AG04450 (cell line): ENCODE measurements around the gene SH3PXD2B. TPM values are rescaled to one million over a fixed set of nuclear protein-coding genes. Genes with fewer than 3 reads are reported as not detected.

Source experiments
- CTCF ChIA-PET: fragments of 300-600, 350-600 bp; formaldehyde crosslinking; extraction: SDS; loops from one replicate; lab custom pipeline; 2022; ENCODE audit warnings: antibody characterized with exemption, inconsistent platforms; lab: Charles Lee
- POLR2A ChIA-PET: fragments of 350-600 bp; formaldehyde crosslinking; extraction: SDS; loops from one replicate; lab custom pipeline; 2021; ENCODE audit warnings: antibody characterized with exemption, inconsistent platforms; lab: Yijun Ruan, JAX
- DNase-seq: peaks from one replicate; pipeline ENCODE4 v3.0.0-alpha.2; 2011; ENCODE audit warnings: low read depth, low spot score
- H3K27ac ChIP-seq: one replicate; pipeline ENCODE4 v1.5.1; 2012; ENCODE audit warnings: low read depth, low read length, control low read depth
- H3K27me3 ChIP-seq: one replicate; pipeline ENCODE4 v1.6.0; 2012; ENCODE audit warnings: low read length; ENCODE audit not compliant: control insufficient read depth, insufficient read depth
- H3K4me3 ChIP-seq: 2 replicates; pipeline ENCODE4 v1.5.1; 2011; ENCODE audit warnings: mild to moderate bottlenecking, low read depth, low read length, control low read depth
- H3K9me3 ChIP-seq: 2 replicates; pipeline ENCODE4 v1.5.1; 2012; ENCODE audit warnings: low read length; ENCODE audit not compliant: control insufficient read depth, insufficient read depth
- polyA plus RNA-seq: library from polyadenylated mRNA; depleted of rRNA; stranded (reverse); fragments of >200 nt; gene quantifications from 2 replicates; pipeline ENCODE4 v1.2.3, GENCODE V29; 2011
- TF ChIP-seq, protein P1 (sequence below): IDR thresholded peaks from 2 replicates; pipeline ENCODE4 v1.5.1; 2011; ENCODE audit warnings: low read depth, low read length, control low read depth, inconsistent platforms

SH3PXD2B gene
- polyA plus RNA-seq, 1 experiment = 39.1 TPM

DNA sequence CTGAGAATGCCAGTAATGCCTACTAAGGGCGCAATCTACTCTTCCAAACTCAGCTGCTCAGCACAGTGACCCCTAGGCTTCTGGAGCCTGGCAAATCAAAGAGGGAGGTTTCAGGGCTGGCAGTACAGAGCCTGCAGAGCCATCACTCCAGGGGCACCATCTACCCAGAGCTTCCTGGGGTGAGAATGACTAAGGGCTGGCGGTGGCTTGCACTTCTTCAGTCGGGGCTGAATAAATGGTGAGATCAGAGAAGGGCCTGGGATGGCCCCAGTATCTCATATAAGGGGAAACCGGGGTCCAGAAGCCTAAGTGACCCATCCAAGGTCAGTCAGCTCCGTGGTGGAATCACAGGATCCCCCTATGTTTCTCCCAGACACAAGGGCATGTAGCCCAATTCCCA lies 5.3 kb downstream of the SH3PXD2B start:
- CTCF ChIA-PET = interaction anchor here (1.1 to 5.0 kb wide), 3 partner anchors 12 to 248 kb away, joined by 3 to 43 read pairs (median 23); no protein-coding TSS in a partner anchor
- Histone ChIP-seq H3K27ac (no peak overlapping the region), H3K27me3 (no peaks in the 10 kb centered on the region), H3K4me3 (no peak overlapping the region), H3K9me3 (no peaks in the 10 kb centered on the region)
- POLR2A ChIA-PET = no interaction called here
- TF ChIP-seq, protein P1, sequence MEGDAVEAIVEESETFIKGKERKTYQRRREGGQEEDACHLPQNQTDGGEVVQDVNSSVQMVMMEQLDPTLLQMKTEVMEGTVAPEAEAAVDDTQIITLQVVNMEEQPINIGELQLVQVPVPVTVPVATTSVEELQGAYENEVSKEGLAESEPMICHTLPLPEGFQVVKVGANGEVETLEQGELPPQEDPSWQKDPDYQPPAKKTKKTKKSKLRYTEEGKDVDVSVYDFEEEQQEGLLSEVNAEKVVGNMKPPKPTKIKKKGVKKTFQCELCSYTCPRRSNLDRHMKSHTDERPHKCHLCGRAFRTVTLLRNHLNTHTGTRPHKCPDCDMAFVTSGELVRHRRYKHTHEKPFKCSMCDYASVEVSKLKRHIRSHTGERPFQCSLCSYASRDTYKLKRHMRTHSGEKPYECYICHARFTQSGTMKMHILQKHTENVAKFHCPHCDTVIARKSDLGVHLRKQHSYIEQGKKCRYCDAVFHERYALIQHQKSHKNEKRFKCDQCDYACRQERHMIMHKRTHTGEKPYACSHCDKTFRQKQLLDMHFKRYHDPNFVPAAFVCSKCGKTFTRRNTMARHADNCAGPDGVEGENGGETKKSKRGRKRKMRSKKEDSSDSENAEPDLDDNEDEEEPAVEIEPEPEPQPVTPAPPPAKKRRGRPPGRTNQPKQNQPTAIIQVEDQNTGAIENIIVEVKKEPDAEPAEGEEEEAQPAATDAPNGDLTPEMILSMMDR = no peak
- no peak for DNase-seq

DNA sequence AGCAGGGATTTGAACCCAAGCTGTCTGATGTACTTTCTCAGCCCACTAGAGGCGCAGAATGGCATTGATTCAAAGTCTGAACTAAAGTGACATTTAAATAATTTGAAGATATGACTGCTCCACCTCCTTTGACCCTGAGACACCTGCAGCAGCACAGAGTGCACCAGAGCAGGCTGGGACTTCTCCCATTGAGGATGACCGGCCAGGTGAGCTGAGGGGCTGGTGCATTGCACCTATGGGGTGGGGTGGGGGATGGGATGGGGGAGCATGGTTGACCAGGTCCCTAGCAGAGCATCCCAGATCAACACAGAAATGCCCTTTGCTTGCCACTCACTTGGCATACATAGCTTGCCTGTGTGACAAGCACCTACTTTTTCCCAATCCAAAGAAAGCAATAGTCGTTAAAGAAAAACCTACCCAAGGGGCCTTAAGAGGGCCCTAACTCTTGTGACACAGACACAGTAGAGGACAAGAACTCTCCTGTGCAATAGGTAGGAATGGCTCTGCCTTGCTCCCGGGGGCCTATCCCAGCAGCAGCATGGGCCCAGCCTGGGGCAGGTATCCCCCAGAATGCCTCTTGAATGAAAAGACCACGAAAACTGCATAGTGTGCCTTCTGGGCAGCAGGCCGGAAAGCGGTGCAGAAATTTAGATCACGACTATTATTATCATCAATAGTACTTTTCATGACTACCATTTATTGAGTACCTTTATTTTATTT lies 6.5 kb downstream of the SH3PXD2B start:
- no peak overlapping the region for H3K27ac ChIP-seq
- no peak for DNase-seq
- H3K4me3 ChIP-seq = no peak overlapping the region
- ChIA-PET POLR2A (no interaction called here), CTCF (no interaction called here)
- H3K27me3 ChIP-seq = no peaks in the 10 kb centered on the region
- no peaks in the 10 kb centered on the region for H3K9me3 ChIP-seq
- TF ChIP-seq, protein P1 = no peak

DNA sequence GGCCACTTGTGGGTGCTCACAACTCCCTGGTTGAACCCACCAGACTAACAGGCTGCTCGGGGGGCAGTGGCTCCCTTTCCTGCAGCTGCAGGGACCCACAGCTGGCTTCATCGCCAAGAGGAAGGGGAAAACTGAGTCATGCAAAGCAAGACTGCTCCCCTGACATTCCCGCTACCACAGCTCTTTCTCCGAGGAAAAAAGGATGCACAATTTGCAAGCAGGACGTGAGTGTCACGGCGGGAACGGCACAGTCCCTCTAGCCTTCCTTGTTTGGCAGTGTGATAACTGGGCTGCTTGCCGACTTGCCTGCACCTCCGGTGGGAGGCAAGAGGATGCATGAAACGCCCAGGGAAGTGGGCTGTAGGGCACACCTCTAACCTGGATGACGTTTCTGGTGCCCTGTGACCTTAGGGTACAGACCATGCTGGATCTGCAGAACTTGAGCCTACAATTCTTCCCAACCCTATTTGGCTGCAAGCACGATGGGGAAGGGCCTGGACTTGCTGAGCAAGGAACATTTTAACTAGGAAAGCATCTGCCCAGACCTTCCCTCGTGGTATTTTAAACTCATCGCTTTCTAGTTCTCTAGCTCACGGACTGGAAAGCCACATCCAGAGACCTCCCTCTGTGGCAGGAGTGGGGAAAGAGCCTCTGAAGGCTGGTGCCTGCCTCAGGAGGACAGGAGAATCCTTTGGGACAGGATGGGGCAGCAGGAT lies 7.8 kb downstream of the SH3PXD2B start:
- H3K9me3 ChIP-seq = no peaks in the 10 kb centered on the region
- no peak for DNase-seq
- H3K27ac ChIP-seq = no peak overlapping the region
- H3K4me3 ChIP-seq = no peak overlapping the region
- ChIA-PET CTCF (interaction anchor here (0.5 to 1.0 kb wide), 2 partner anchors 9 to 32 kb away, joined by 3 to 6 read pairs; no protein-coding TSS in a partner anchor), POLR2A (interaction anchor here (1.1 kb wide), 1 partner anchor 35 kb away, joined by 7 read pairs; no protein-coding TSS in a partner anchor)
- H3K27me3 ChIP-seq = no peaks in the 10 kb centered on the region
- TF ChIP-seq, protein P1 = no peak

DNA sequence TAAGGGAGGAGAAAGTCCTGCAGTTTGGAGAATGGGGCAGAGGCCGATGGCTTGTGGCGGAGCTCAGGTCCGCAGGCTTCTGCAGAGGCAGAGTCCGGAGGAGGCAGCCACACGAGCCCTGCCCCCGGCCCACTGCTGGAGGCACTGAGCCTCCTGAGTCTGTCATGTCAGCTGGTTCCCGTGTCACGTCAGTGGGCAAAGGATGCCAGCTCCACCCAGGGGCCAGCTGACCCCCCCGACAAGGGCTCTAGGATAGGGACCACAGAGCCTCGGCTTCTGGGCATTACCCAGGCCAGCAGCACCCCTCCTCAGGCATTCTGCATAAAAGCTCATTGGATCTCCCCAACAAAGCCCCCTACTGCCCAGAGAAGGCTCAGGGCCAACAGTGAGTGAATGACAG lies 8.5 kb downstream of the SH3PXD2B start:
- POLR2A ChIA-PET = interaction anchor here (1.1 kb wide), 1 partner anchor 34 kb away, joined by 7 read pairs; no protein-coding TSS in a partner anchor
- CTCF ChIA-PET = no interaction called here

More for the DNA sequence above, 8.5 kb downstream of the SH3PXD2B start:
- Histone ChIP-seq H3K9me3 (no peaks in the 10 kb centered on the region), H3K27me3 (no peaks in the 10 kb centered on the region), H3K4me3 (no peak overlapping the region), H3K27ac (no peak overlapping the region)
- TF ChIP-seq, protein P1 = no peak
- DNase-seq = no peak
